ENCODE measurements around the gene B4GALNT2. TPM values are rescaled to one million over a fixed set of nuclear protein-coding genes. Genes with fewer than 3 reads are reported as not detected.

Gene B4GALNT2
- total RNA-seq, 1 donor from 2014 or later = 0.23 TPM

GRCh38 chr17:49194297-49194607 is 61.7 kb downstream of the B4GALNT2 start:
- intact Hi-C loops (cut with DNase I) = no loop called here
- Histone ChIP-seq H3K4me3 (no peak overlapping the region), H3K36me3 (no peaks in the 10 kb centered on the region), H3K27me3 (no peaks in the 10 kb centered on the region), H3K27ac (no peak overlapping the region), H3K9me3 (no peaks in the 10 kb centered on the region), H3K4me1 (no peaks in the 10 kb centered on the region)
- no peak for TF ChIP-seq CTCF (IDR thresholded peaks at IDR 0.05)
- DNase-seq (no peak), ATAC-seq (no peak)

DNA sequence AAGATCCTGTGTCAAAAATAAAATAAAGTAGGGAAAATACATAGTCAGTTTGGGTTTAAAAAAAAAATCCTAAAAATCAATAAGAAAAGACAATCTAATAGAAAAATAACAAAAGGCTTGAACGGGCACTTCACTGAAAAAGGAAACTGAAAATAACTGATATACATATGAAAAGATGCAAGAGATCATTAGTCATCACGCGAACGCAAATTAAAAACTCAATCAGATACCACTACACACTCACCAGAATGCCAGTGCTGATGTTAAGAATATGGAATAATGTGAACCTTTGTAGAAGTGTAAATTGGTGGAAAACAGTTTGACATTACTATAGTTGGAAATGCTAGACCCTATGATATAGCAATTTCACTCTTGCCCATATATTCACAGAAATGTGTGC is 63.2 kb downstream of the B4GALNT2 start:
- Histone ChIP-seq H3K4me1 (no peaks in the 10 kb centered on the region), H3K27me3 (no peaks in the 10 kb centered on the region), H3K36me3 (no peaks in the 10 kb centered on the region), H3K9me3 (no peaks in the 10 kb centered on the region), H3K27ac (no peak overlapping the region), H3K4me3 (no peak overlapping the region)
- ATAC-seq (no peak), DNase-seq (no peak)
- TF ChIP-seq CTCF (IDR thresholded peaks at IDR 0.05) = no peak
- intact Hi-C loops (cut with DNase I) = no loop called here

DNA sequence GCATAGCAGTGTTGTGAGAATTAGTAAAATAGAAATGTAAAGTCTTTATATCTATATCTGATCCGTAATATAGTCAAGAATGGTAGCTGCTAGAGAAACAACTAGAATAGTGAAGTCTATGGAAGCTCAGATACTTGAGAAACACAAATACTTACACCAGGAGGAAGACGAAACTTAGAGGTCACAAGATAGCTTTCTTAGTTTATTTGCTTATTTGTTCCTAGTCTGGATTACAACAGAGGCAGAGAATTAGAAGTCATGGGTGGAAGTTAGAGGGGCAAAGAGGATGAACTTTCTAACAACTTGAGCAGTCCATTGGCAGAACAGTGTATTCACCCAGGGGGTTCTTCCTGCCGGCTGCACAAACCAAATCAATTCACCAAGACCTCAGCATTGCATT is 64.0 kb downstream of the B4GALNT2 start:
- DNase-seq (no peak), ATAC-seq (no peak)
- Histone ChIP-seq H3K36me3 (no peaks in the 10 kb centered on the region), H3K9me3 (no peaks in the 10 kb centered on the region), H3K27ac (no peak overlapping the region), H3K27me3 (no peaks in the 10 kb centered on the region), H3K4me1 (no peaks in the 10 kb centered on the region), H3K4me3 (no peak overlapping the region)
- intact Hi-C loops (cut with DNase I) = no loop called here
- TF ChIP-seq CTCF (IDR thresholded peaks at IDR 0.05) = no peak

DNA sequence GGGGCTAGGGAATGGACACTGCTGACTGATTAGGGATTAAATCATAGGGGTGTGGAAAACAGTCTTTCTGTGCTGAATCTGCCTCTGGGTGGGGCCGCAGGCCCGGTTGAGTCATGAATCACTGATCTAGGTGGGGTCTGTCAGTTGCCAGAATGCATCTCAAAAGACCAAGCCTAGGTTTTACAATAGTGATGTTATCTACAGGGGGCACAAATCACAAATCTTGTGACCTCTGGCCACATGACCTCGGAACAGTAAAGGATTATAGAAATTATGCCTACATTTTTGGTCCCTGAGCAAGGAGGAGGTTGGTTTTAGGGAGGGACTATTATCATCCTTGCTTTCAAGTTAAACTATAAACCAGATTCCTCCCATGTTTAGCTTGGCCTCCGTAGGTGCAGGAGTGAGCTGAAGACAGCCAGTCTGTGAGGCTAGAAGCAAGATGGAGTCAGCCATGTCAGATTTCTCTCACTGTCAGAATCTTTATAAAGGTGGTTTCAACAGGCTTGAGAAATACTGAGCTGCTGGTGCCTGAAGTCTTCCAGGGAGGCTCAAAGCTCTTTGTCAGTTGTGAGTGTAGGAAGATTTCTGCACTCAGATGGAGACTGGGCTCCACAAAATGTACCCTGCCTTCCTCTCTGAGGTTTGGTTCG is 64.9 kb downstream of the B4GALNT2 start:
- ATAC-seq (no peak), DNase-seq (no peak)
- Histone ChIP-seq H3K9me3 (no peaks in the 10 kb centered on the region), H3K4me1 (no peaks in the 10 kb centered on the region), H3K4me3 (no peak overlapping the region), H3K27ac (no peak overlapping the region), H3K36me3 (no peaks in the 10 kb centered on the region), H3K27me3 (no peaks in the 10 kb centered on the region)
- no peak for TF ChIP-seq CTCF (IDR thresholded peaks at IDR 0.05)
- intact Hi-C loops (cut with DNase I) = no loop called here

GRCh38 chr17:49198211-49198610 is 65.6 kb downstream of the B4GALNT2 start:
- no peak for ATAC-seq

More at GRCh38 chr17:49198211-49198610, 65.6 kb downstream of the B4GALNT2 start:
- TF ChIP-seq CTCF (IDR thresholded peaks at IDR 0.05) = no peak
- H3K27ac ChIP-seq = no peak overlapping the region
- H3K27me3 ChIP-seq = no peaks in the 10 kb centered on the region
- no peak for DNase-seq
- intact Hi-C loops (cut with DNase I) = no loop called here
- no peaks in the 10 kb centered on the region for H3K9me3 ChIP-seq
- H3K36me3 ChIP-seq = no peaks in the 10 kb centered on the region
- no peaks in the 10 kb centered on the region for H3K4me1 ChIP-seq
- no peak overlapping the region for H3K4me3 ChIP-seq

All from upper lobe of right lung (tissue), 1 donor.